Activated CD8-positive, alpha-beta memory T cell treated with anti-CD3 and anti-CD28 coated beads, Interleukin-2, amount 50 U/mL, for 4 hours (primary cell): ENCODE measurements around the gene ADARB1.
A peak's percentile ranks its signal among the peaks of the same experiment; 100 is the strongest.

Source experiments
- DNase-seq: peaks from one replicate; pipeline ENCODE4 v3.0.0-alpha.2; 2020

The ADARB1 gene

GRCh38 chr21:45213392-45213791, 139.0 kb downstream of the ADARB1 start:
- no peak for DNase-seq

DNA sequence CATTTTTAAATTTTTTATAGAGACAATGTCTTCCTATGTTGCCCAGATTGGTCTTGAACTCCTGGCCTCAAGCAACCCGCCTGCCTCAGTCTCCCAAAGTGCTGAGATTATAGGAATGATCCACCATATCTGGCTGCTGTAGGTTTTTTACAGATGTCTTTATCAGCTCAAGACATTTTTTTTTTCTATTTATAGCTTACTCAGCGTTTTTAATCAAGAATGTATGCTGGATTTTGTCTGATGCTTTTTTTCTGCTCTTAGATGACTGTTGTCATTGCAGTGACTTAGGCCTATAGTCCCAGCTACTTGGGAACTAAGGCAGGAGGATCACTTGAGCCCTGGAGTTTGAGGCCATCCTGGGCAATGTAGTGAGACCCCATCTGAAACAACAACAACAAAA, 140.8 kb downstream of the ADARB1 start:
- no peak for DNase-seq

DNA sequence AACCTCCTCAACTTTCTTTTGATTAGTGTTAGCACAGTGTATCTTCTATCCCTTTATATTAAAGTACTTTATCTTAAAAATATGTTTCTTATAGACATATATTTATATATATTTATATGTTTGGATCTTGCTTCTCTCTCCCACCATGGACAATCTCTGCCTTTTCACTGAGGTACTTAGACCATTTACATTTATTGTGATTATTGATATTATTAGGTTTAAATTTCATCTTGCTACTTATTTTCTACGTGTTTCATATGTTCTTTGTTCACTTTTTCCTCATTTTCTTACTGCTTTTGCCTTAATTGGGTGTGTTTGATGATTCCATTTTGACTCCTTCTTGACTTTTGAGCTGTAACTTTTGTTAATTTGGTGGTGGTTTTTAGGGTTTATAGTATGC, 142.6 kb downstream of the ADARB1 start:
- DNase-seq = no peak

GRCh38 chr21:45219517-45219916, 145.1 kb downstream of the ADARB1 start:
- DNase-seq = no peak

DNA sequence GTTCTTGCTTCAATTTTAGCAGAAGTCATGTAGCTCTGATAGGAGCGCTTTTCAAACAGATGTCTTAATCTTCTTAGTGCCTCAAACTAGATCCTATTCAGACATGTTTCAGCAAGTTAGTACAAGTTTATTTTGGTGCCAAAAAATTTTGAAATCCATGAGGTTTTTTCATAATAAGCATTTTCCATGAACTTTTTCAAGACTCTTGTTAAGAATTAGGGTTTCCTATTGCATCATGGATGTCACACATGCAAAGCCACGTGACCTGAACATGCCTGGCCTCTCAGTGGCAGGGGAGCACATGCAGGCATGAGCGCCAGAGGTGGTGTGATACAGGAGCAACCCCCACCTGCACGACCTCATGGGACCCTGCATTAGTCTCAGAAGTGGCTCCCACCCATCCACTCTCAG, 145.7 kb downstream of the ADARB1 start:
- DNase-seq = no peak

GRCh38 chr21:45220714-45221490, 146.5 kb downstream of the ADARB1 start:
- no peak for DNase-seq

DNA sequence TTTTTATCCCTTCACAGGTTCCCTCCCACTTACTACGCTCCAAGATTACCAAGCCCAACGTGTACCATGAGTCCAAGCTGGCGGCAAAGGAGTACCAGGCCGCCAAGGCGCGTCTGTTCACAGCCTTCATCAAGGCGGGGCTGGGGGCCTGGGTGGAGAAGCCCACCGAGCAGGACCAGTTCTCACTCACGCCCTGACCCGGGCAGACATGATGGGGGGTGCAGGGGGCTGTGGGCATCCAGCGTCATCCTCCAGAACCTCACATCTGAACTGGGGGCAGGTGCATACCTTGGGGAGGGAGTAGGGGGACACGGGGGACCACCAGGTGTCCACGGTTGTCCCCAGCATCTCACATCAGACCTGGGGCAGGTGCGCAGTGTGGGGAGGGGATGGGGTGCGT, 147.6 kb downstream of the ADARB1 start:
- no peak for DNase-seq

DNA sequence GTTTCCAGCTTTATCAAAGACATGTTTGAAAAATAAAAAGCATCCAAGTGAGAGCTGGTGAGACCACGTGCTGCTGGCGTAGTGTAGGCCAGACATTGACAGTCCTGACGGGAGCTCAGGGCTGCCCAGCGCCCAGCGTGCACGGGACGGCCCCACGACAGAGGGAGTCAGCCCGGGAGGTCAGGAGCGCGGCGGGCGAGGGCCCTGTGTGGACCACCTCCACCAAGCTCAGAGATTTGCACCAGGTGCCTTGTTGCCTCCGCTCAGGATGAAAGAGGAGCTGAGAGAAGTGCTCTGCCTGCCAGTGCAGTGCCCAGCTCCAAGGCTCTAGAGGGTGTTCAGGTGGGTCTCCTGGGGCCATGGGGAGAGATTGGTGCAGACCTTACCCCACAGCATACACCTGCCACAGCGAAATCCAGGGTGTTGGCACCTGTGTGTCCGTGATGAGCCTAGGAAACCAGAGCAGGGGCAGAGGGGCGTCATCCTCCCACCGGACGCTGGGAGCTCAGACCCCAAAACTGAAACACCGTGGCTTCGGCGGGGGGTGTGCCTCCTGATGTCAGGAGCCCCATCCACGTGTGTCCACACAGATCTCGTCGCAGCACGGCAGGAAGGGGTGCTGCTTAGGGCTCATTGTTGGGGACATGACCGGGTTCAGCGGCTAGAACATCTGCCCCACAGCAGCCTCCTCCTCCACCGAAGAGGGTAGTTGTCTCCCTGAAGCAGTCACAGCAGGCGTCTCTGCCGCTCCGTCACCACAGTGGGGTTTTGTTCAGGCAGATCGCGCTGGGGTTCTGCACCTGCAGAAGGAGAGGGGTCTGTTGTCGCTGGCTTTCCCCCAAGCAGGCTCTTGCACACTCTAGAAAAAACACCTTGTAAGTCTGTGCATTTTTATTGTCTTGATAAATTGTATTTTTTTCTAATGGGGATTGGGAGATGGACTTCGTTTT, 149.1 kb downstream of the ADARB1 start:
- no peak for DNase-seq

GRCh38 chr21:45224189-45224938, 150.0 kb downstream of the ADARB1 start:
- DNase-seq = peak; percentile 42

DNA sequence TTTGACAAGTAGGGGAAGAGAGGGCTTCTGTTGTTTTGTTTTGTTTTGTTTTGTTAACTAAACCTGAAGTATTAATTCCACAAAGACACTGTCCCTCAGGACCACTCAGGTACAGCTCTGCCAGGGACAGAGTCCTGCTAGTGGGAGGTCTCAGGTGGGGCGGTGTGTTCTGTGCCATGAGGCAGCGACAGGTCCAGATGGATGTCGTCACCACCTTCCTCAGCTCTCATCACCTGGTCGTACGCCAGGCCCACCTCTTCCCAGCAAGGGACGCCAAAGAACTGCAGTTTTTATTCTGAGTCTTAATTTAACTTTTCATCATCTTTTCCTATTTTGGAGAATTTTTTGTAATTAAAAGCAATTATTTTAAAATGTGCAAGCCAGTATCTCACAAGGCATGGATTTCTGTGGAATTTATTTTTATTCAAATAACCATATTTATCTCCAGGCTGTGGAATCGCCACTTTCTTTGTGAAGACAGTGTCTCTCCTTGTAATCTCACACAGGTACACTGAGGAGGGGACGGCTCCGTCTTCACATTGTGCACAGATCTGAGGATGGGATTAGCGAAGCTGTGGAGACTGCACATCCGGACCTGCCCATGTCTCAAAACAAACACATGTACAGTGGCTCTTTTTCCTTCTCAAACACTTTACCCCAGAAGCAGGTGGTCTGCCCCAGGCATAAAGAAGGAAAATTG, 150.8 kb downstream of the ADARB1 start:
- DNase-seq = no peak

DNA sequence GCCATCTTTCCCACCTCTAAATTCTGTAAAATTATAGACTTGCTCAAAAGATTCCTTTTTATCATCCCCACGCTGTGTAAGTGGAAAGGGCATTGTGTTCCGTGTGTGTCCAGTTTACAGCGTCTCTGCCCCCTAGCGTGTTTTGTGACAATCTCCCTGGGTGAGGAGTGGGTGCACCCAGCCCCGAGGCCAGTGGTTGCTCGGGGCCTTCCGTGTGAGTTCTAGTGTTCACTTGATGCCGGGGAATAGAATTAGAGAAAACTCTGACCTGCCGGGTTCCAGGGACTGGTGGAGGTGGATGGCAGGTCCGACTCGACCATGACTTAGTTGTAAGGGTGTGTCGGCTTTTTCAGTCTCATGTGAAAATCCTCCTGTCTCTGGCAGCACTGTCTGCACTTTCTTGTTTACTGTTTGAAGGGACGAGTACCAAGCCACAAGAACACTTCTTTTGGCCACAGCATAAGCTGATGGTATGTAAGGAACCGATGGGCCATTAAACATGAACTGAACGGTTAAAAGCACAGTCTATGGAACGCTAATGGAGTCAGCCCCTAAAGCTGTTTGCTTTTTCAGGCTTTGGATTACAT, 151.5 kb downstream of the ADARB1 start:
- no peak for DNase-seq

GRCh38 chr21:45226540-45227326, 152.4 kb downstream of the ADARB1 start:
- peak; percentile 30 for DNase-seq

DNA sequence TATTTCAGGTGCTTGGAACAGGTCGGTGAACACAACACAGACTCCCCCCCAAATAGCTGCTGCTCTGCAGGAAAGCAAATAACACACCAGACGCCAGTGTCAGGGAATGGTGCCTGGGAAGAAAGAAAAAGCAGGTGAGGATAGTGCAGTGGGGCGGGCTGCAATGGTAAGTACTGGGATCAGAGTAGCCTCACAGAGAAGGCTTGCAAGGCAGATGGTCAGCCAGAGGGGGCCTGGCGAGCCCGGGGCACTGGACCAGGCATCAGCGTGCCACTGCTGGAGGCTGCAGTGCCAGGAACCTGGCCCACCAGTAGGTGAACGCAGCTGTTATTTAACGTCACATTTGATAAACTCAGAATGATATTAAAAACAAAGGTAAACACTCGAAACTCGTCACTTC, 153.4 kb downstream of the ADARB1 start:
- no peak for DNase-seq

DNA sequence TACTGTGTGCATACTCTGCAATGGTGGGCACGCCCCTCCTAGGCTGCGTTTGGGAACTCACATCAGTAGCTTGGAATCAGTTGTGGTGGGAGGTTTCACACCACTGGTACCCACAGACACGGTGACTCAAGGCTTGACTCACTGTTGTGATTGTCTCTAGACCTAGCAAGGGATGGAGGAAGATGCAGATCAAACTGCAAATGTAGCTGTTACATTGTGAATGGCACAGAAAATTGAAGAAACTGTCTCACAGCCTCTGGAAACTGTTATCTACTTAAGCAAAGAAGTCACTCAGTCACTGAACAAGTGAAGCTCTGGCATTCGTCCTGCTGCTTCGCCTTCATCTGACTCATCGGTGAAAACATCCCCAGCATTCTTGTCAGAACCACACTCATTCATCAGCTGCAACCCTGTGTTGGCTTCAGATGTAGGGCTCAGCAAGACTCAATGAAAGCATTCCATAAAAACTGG, 153.8 kb downstream of the ADARB1 start:
- peak; percentile 70 for DNase-seq

DNA sequence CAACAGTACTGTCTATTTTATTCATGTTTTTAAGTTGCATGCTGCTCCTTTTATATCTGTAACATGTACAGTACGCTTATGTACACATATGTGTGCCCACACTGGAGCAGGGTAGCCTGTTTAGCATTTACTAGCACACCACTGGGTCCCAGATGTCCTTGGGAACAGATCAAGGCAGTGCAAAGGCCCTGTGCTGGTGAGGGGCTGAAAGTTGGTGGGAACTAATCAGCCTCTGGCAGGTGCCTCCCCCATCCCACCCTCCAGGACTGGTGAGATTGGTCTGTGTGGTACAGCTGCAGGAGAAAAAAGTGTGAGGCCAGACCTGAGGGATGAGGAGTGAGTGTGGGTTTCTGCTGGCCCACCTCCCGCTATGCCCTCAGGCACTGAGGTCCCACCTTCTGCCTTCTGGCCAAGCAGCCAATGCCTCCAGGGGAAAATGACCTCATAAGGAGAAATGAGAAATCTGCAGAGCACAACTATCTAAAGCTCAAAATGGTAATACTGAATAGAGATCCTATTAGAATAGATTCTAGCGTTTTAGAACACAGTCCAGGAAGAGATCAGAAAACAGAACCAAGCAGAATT, 154.4 kb downstream of the ADARB1 start:
- no peak for DNase-seq

GRCh38 chr21:45231705-45232104, 157.3 kb downstream of the ADARB1 start:
- DNase-seq = no peak

- no peak for DNase-seq
These were observed 159.7 kb downstream of the ADARB1 start for GRCh38 chr21:45234127-45234526.

DNA sequence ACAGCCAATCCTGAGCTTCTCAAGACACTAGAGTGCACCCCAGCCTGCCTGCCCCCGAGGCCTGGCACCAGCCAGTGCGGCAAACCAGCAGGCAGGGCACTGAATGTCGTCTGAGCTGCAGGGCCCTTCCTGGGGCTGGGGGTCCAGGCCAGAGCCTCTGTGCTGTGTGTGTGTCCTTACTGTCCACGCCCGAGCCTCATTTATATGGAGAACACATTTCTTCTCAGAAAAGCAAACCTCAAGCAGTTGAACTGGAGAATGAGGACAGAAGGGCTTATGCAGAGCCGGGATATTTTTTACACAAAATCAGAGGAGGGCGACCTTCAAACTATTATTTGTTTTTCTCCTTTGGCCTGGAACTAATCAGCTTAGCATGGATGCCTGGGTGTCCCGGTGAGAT, 160.6 kb downstream of the ADARB1 start:
- DNase-seq = no peak

DNA sequence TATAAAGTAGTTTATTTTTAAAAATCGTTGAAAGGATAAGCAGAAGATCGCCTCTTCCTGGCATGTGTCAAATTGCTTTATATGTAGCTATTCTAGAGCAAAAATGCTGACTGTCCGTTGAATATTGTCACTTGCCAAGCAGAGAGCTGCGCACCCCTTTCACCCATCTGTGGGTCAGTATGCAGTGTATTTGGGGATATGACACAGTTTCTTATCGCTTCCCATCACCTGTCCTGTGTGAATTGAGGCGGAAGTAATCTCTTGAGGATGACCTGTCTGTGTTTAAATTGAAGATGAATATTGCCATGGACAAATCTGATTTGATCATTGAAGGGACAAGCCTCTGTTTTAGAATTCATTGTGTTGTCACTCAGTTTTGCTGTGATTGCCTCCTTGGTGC, 161.1 kb downstream of the ADARB1 start:
- DNase-seq = no peak

- no peak for DNase-seq
These were observed 162.1 kb downstream of the ADARB1 start for GRCh38 chr21:45236481-45236880.

DNA sequence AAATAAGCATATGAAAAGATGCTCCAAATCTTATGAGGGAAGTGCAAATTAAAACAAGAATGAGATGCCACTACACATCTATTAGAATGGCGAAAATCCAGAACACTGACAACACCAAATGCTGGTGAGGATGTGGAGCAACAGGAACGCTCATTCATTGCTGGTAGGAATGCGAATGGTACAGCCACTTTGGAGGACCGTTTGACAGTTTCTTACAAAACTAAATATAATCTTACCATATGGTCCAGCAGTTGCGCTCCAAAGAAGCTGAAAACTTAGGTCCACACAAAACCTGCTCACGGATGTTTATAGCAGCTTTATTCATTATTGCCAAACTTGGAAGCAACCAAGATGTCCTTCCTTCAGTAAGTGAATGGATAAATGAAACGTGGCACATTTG, 163.0 kb downstream of the ADARB1 start:
- DNase-seq = no peak
